Epithelial cell of alveolus of lung (primary cell): ENCODE measurements around the gene NCOA4. TPM values are rescaled to one million over a fixed set of nuclear protein-coding genes. Genes with fewer than 3 reads are reported as not detected.

Experiments used
- total RNA-seq: library from RNA; depleted of rRNA; stranded (reverse); fragments of >200 nt; gene quantifications from 2 replicates; pipeline ENCODE4 v1.2.1, GENCODE V29; 2015

NCOA4 gene
- 97.0 and 137 TPM in 2 replicates for total RNA-seq

GRCh38 chr10:46030091-46030937 lies at the start of gene NCOA4:
TSS of gene NCOA4 (minus strand) at chr10:46030623. CDS start at chr10:46016680, 13,943 bp downstream.

GRCh38 chr10:46046261-46046660 lies 15.8 kb upstream of the NCOA4 start, which contains the start of gene MSMB:
TSS of gene MSMB (minus strand) at chr10:46046269. CDS start at chr10:46046237, 32 bp downstream.

GRCh38 chr10:45972106-45972812 lies 58.2 kb downstream of the NCOA4 start, which contains the start of gene TIMM23:
TSS of gene TIMM23 (plus strand) at chr10:45972489. CDS start at chr10:45972625, 136 bp downstream.

Other genes with a start within 250 kb of the NCOA4 start
- gene AGAP4, start 183.1 kb downstream of the NCOA4 start, total RNA-seq, result 1.6 and 4.9 TPM in 2 replicates
- 59.2 and 97.1 TPM in 2 replicates for gene TIMM23, start 58.1 kb downstream of the NCOA4 start, total RNA-seq
- gene MSMB, start 15.6 kb upstream of the NCOA4 start, total RNA-seq, result not detected in 2 replicates